Neural cell (in vitro differentiated cells): ENCODE results near the gene KIF5C.

Experiments
- EP300 ChIP-seq: fragments of 450-650 bp; conservative IDR thresholded peaks from 2 replicates; pipeline ENCODE4 v1.6.1; 2014; ENCODE audit warnings: antibody characterized with exemption, mild to moderate bottlenecking, moderate library complexity; ENCODE audit not compliant: poor library complexity, severe bottlenecking
- EZH2 ChIP-seq: fragments of 200-600, 300-800 bp; shearing (Covaris generic), sonication (generic); IDR thresholded peaks from 2 replicates; pipeline ENCODE4 v1.6.1; 2014; ENCODE audit warnings: antibody characterized with exemption, low read length, borderline replicate concordance, mild to moderate bottlenecking; ENCODE audit not compliant: insufficient read depth, poor library complexity, severe bottlenecking
- MXI1 ChIP-seq: fragments of 450-650 bp; conservative IDR thresholded peaks from 2 replicates; pipeline ENCODE4 v1.6.1; 2014; ENCODE audit warnings: antibody characterized with exemption, mild to moderate bottlenecking; ENCODE audit not compliant: poor library complexity, severe bottlenecking
- POLR2AphosphoS5 ChIP-seq: IDR thresholded peaks from 2 replicates; pipeline ENCODE4 v1.6.1; 2012
- TAF1 ChIP-seq: IDR thresholded peaks from 2 replicates; pipeline ENCODE4 v1.6.1; 2012; ENCODE audit warnings: low read depth
- TF ChIP-seq, protein P1 (sequence below): fragments of 450-650 bp; IDR thresholded peaks from 2 replicates; pipeline ENCODE4 v1.5.1; 2014; ENCODE audit warnings: antibody characterized with exemption, mild to moderate bottlenecking, moderate library complexity; ENCODE audit not compliant: poor library complexity, severe bottlenecking

GRCh38 chr2:149021271-149021719 lies 146.3 kb downstream of the KIF5C start:
- TF ChIP-seq TAF1 (no peak), EZH2 (no peak), MXI1 (no peak), EP300 (no peak), POLR2AphosphoS5 (no peak)
- TF ChIP-seq, protein P1, sequence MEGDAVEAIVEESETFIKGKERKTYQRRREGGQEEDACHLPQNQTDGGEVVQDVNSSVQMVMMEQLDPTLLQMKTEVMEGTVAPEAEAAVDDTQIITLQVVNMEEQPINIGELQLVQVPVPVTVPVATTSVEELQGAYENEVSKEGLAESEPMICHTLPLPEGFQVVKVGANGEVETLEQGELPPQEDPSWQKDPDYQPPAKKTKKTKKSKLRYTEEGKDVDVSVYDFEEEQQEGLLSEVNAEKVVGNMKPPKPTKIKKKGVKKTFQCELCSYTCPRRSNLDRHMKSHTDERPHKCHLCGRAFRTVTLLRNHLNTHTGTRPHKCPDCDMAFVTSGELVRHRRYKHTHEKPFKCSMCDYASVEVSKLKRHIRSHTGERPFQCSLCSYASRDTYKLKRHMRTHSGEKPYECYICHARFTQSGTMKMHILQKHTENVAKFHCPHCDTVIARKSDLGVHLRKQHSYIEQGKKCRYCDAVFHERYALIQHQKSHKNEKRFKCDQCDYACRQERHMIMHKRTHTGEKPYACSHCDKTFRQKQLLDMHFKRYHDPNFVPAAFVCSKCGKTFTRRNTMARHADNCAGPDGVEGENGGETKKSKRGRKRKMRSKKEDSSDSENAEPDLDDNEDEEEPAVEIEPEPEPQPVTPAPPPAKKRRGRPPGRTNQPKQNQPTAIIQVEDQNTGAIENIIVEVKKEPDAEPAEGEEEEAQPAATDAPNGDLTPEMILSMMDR: no peak
